ENCODE data around the gene SEZ6L.

Gene SEZ6L

DNA sequence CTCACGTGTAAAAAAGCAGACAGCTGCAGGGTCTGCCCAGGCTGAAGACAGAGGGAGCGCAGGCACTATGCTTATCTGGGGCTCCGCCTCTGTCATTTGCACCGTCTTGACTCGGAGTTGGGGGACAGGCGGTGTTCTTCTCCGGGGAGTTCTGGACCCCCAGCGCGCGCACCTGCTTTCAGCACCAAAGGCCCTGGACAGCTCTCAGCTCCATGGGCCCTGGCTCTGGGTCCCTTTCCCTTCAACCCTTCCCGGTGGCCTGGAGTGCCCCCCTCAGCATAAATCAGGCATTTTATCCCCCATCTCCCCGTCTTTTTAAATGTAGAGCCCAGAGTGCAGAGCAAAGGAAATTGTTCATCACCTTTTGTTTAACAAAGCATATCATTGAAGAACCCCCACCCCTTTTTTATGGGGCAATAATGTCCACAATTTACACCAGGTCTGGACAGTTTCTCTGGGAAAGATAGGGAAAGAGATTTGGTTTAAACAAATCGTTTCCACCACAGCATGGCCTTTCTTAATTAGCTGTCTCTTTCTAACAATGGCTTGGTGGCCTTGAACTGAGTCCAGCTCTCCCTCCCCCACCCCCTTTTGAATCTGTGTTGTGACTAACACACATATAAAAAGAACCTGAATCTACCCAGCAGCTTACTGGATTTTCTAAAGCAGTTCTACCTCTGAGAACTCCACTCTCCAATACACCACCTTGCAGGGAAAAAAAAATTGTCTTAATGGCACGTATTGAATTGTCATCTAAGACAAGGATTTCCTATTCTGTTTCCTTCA is 1.7 kb downstream of the SEZ6L start:
- Histone ChIP-seq H3K27me3 (ENCODE audit: insufficient read depth, low read length, poor library complexity, severe bottlenecking) (no peaks in the 10 kb centered on the region), H4K20me1 (ENCODE audit: insufficient read depth, low read length, poor library complexity, severe bottlenecking) (no peaks in the 10 kb centered on the region), H2AFZ (ENCODE audit: low read length) (no peak overlapping the region), H3K9me2 (replicated peaks; ENCODE audit: low read depth, low read length) (no peaks in the 10 kb centered on the region), H3K4me2 (ENCODE audit: low read depth, low read length, poor library complexity, severe bottlenecking) (no peak overlapping the region), H3K4me3 (ENCODE audit: low read length, poor library complexity, severe bottlenecking) (no peak overlapping the region), H3K79me2 (ENCODE audit: insufficient read depth, low read length) (no peaks in the 10 kb centered on the region), H3K9ac (ENCODE audit: low read depth, low read length, poor library complexity, severe bottlenecking) (no peak overlapping the region), H3F3A (ENCODE audit: low read depth) (no peaks in the 10 kb centered on the region), H3K36me3 (ENCODE audit: insufficient read depth, low read length) (no peaks in the 10 kb centered on the region), H3K9me3 (ENCODE audit: insufficient read depth, low read depth, low read length) (no peaks in the 10 kb centered on the region), H3K4me1 (ENCODE audit: insufficient read depth, low read length, poor library complexity, severe bottlenecking) (no peaks in the 10 kb centered on the region)
- TF ChIP-seq EZH2phosphoT487 (IDR thresholded peaks at IDR 0.05; ENCODE audit: borderline replicate concordance) (no peak), CTCF (conservative IDR thresholded peaks at IDR 0.05; ENCODE audit: low read length) (peak; percentile 33; the same call in 1 of the 2 replicates)

DNA sequence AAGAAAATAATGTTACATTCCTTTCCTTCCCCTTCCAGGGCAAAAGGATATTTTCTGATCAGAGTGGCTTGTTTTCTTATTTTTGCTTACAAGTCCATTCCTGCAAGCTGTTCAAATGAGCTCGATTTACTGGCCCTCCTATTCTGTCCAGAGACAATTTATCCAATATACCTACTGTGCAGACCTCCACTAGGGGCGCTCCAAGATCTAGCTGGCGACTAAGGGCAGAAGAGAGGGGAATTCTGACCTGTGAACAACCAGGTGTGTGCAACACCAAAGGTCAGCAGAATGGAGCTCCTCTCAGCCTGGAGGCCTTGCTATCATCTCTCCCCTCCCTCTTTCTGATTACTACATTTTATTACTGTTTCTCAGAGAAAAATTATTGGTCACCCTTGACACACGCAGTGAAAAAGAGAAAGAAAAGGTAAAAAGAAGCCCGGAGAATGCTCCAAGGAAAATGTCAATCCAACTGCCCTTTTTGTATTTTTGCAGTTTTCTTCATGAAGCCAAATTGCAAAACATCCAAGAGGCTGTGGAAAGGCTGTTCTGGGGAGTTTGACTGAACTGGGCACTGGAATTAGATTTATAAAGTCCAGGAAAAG is 3.2 kb downstream of the SEZ6L start:
- no peaks in the 10 kb centered on the region for H4K20me1 ChIP-seq (ENCODE audit: insufficient read depth, low read length, poor library complexity, severe bottlenecking)
- H3K9ac ChIP-seq (ENCODE audit: low read depth, low read length, poor library complexity, severe bottlenecking), result no peak overlapping the region
- H3K79me2 ChIP-seq (ENCODE audit: insufficient read depth, low read length), result no peaks in the 10 kb centered on the region
- TF ChIP-seq EZH2phosphoT487 (IDR thresholded peaks at IDR 0.05; ENCODE audit: borderline replicate concordance), result no peak
- TF ChIP-seq CTCF (conservative IDR thresholded peaks at IDR 0.05; ENCODE audit: low read length), result peak; percentile 83
- no peak overlapping the region for H3K4me3 ChIP-seq (ENCODE audit: low read length, poor library complexity, severe bottlenecking)
- no peaks in the 10 kb centered on the region for H3F3A ChIP-seq (ENCODE audit: low read depth)
- no peaks in the 10 kb centered on the region for H3K36me3 ChIP-seq (ENCODE audit: insufficient read depth, low read length)
- no peaks in the 10 kb centered on the region for H3K4me1 ChIP-seq (ENCODE audit: insufficient read depth, low read length, poor library complexity, severe bottlenecking)
- H2AFZ ChIP-seq (ENCODE audit: low read length), result no peak overlapping the region
- H3K9me2 ChIP-seq (replicated peaks; ENCODE audit: low read depth, low read length), result no peaks in the 10 kb centered on the region
- H3K27me3 ChIP-seq (ENCODE audit: insufficient read depth, low read length, poor library complexity, severe bottlenecking), result no peaks in the 10 kb centered on the region
- no peak overlapping the region for H3K4me2 ChIP-seq (ENCODE audit: low read depth, low read length, poor library complexity, severe bottlenecking)
- no peaks in the 10 kb centered on the region for H3K9me3 ChIP-seq (ENCODE audit: insufficient read depth, low read depth, low read length)

DNA sequence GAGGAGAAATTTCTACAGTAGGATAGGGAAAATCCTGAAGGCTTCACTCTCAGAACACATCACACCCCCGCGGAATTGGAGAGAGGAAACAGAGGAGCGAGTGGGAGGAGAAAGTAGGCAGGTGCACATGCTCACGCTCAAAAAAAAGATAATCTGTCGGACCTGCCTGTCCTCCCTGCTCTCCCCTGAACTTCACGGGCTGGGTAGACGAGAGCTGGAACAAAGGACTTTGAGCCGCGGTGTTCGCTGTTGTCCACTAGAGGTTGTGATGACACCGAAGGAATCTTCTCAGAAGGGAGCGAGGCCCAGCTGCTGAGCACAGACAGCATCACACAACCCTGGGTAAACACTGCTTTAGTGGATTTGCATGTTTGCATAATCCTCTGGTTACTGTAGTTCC is 5.0 kb downstream of the SEZ6L start:
- H3K9me2 ChIP-seq (replicated peaks; ENCODE audit: low read depth, low read length), result no peaks in the 10 kb centered on the region
- H3K4me2 ChIP-seq (ENCODE audit: low read depth, low read length, poor library complexity, severe bottlenecking), result no peak overlapping the region
- H3K4me3 ChIP-seq (ENCODE audit: low read length, poor library complexity, severe bottlenecking), result no peak overlapping the region
- H3K9me3 ChIP-seq (ENCODE audit: insufficient read depth, low read depth, low read length), result no peaks in the 10 kb centered on the region
- no peaks in the 10 kb centered on the region for H3K27me3 ChIP-seq (ENCODE audit: insufficient read depth, low read length, poor library complexity, severe bottlenecking)
- H4K20me1 ChIP-seq (ENCODE audit: insufficient read depth, low read length, poor library complexity, severe bottlenecking), result no peaks in the 10 kb centered on the region
- no peaks in the 10 kb centered on the region for H3F3A ChIP-seq (ENCODE audit: low read depth)
- H3K4me1 ChIP-seq (ENCODE audit: insufficient read depth, low read length, poor library complexity, severe bottlenecking), result no peaks in the 10 kb centered on the region
- TF ChIP-seq EZH2phosphoT487 (IDR thresholded peaks at IDR 0.05; ENCODE audit: borderline replicate concordance) (no peak), CTCF (conservative IDR thresholded peaks at IDR 0.05; ENCODE audit: low read length) (peak; percentile 23)
- no peak overlapping the region for H2AFZ ChIP-seq (ENCODE audit: low read length)
- H3K36me3 ChIP-seq (ENCODE audit: insufficient read depth, low read length), result no peaks in the 10 kb centered on the region
- no peaks in the 10 kb centered on the region for H3K79me2 ChIP-seq (ENCODE audit: insufficient read depth, low read length)
- H3K9ac ChIP-seq (ENCODE audit: low read depth, low read length, poor library complexity, severe bottlenecking), result no peak overlapping the region

Data from Loucy (cell line).